Caco-2 (cell line): ENCODE results near the gene SETDB1. TPM values are rescaled to one million over a fixed set of nuclear protein-coding genes. Genes with fewer than 3 reads are reported as not detected.

Experiments
- BruUV-seq: library from RNA; stranded (reverse); fragments of 400-500 nt; replicated peaks from 2 replicates; lab custom pipeline; 2021; lab: Mats Ljungman, UMichigan
- CTCF ChIA-PET: fragments of 300-600 bp; sonication (Branson Sonifier 250); formaldehyde crosslinking; loops from one replicate; lab custom pipeline; 2022; ENCODE audit warnings: antibody characterized with exemption; lab: Charles Lee
- POLR2A ChIA-PET: fragments of 300-600 bp; sonication (Branson Sonifier 250); formaldehyde crosslinking; loops from one replicate; lab custom pipeline; 2022; ENCODE audit warnings: antibody characterized with exemption; lab: Charles Lee
- DNase-seq, 2 experiments: peaks; one replicate each; pipeline versions ENCODE4 v3.0.0 to v3.0.0-alpha.2; 2020 to 2022
- H3K27me3 ChIP-seq: replicated peaks from 2 replicates; pipeline ENCODE4 v1.6.0; 2011; ENCODE audit warnings: low read length; ENCODE audit not compliant: control insufficient read depth, insufficient read depth
- H3K36me3 ChIP-seq: 2 replicates; pipeline ENCODE4 v1.5.1; 2011; ENCODE audit warnings: low read length; ENCODE audit not compliant: control insufficient read depth, insufficient read depth
- H3K4me1 ChIP-seq: fragments of 250-450 bp; sonication (Bioruptor Pico); 2 replicates; pipeline ENCODE4 v1.5.1; 2020; ENCODE audit warnings: mild to moderate bottlenecking
- H3K4me3 ChIP-seq: 2 replicates; pipeline ENCODE4 v1.5.1; 2011; ENCODE audit warnings: low read depth, mild to moderate bottlenecking, control low read depth, low read length
- H3K9me3 ChIP-seq: fragments of 250-450 bp; sonication (Bioruptor Pico); 2 replicates; pipeline ENCODE4 v1.5.1; 2020; ENCODE audit warnings: mild to moderate bottlenecking, moderate library complexity
- H3K27ac Mint-ChIP-seq: one replicate; pipeline ENCODE4 v1.8.0; 2022; ENCODE audit warnings: mixed read lengths; ENCODE audit not compliant: unreplicated experiment
- H3K27me3 Mint-ChIP-seq: one replicate; pipeline ENCODE4 v1.8.0; 2022; ENCODE audit warnings: mixed read lengths; ENCODE audit not compliant: insufficient read depth, unreplicated experiment
- H3K36me3 Mint-ChIP-seq: one replicate; pipeline ENCODE4 v1.8.0; 2022; ENCODE audit warnings: mild to moderate bottlenecking, mixed read lengths; ENCODE audit not compliant: insufficient read depth, unreplicated experiment
- H3K4me1 Mint-ChIP-seq: one replicate; pipeline ENCODE4 v1.8.0; 2022; ENCODE audit warnings: low read depth, mixed read lengths; ENCODE audit not compliant: unreplicated experiment
- H3K4me3 Mint-ChIP-seq: one replicate; pipeline ENCODE4 v1.8.0; 2022; ENCODE audit warnings: mild to moderate bottlenecking, moderate library complexity, mixed read lengths; ENCODE audit not compliant: unreplicated experiment
- H3K9me3 Mint-ChIP-seq: one replicate; pipeline ENCODE4 v1.8.0; 2022; ENCODE audit warnings: mixed read lengths; ENCODE audit not compliant: unreplicated experiment
- intact Hi-C: fragments of 100-400 bp; cut with micrococcal nuclease; formaldehyde crosslinking; loops from one replicate; pipeline ENCODE4 v1.10.0; 2022; ENCODE audit not compliant: unreplicated experiment
- total RNA-seq: library from RNA; stranded (reverse); gene quantifications from 2 replicates; pipeline ENCODE4 v1.2.3, GENCODE V29; 2022
- TF ChIP-seq, protein P1 (sequence below), 2 experiments: fragments of 200-600 bp in 1 of 2; IDR thresholded peaks; 1 replicate in 1 of 2; 2 replicates in 1 of 2; pipeline versions ENCODE4 v1.5.1 to v1.8.0; 2011 to 2022; ENCODE audit warnings: antibody characterized with exemption in 1 of 2, control low read depth in 1 of 2, inconsistent platforms in 1 of 2, low read depth in 1 of 2, low read length in 1 of 2, mild to moderate bottlenecking in 1 of 2, moderate library complexity in 1 of 2; ENCODE audit not compliant: insufficient read depth in 1 of 2, severe bottlenecking in 1 of 2, unreplicated experiment in 1 of 2

The SETDB1 gene
- total RNA-seq, 1 experiment from 2014 or later: 45.0 TPM

DNA sequence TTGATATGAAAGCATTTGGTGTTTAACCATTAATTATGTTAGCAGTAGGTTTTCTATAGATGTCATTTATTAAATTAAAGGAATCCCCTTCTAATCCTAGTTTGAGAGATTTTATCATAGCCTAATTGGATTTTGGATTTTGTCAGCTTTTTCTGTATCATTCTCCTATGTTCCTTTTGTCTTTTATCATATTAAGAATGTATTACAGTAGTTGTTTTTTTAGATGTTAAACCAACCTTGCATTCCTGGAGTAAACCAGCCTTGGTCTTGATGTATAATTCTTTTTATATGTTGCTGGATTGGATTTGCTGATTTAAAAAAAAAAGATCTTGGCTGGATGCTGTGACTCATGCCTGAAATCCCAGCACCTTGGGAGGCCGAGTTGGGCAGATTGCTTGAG, 5.6 kb downstream of the SETDB1 start:
- peaks cover 10% of the 10 kb centered on the region for H3K4me1 ChIP-seq
- no peak overlapping the region for H3K27ac Mint-ChIP-seq
- no peak for DNase-seq
- H3K4me3 ChIP-seq: no peak overlapping the region
- H3K36me3 Mint-ChIP-seq: peaks cover 72% of the 10 kb centered on the region
- TF ChIP-seq, protein P1, sequence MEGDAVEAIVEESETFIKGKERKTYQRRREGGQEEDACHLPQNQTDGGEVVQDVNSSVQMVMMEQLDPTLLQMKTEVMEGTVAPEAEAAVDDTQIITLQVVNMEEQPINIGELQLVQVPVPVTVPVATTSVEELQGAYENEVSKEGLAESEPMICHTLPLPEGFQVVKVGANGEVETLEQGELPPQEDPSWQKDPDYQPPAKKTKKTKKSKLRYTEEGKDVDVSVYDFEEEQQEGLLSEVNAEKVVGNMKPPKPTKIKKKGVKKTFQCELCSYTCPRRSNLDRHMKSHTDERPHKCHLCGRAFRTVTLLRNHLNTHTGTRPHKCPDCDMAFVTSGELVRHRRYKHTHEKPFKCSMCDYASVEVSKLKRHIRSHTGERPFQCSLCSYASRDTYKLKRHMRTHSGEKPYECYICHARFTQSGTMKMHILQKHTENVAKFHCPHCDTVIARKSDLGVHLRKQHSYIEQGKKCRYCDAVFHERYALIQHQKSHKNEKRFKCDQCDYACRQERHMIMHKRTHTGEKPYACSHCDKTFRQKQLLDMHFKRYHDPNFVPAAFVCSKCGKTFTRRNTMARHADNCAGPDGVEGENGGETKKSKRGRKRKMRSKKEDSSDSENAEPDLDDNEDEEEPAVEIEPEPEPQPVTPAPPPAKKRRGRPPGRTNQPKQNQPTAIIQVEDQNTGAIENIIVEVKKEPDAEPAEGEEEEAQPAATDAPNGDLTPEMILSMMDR (IDR thresholded peaks at IDR 0.05; ENCODE audit: insufficient read depth in 1 of 2, low read depth in 1 of 2, low read length in 1 of 2, severe bottlenecking in 1 of 2, unreplicated experiment in 1 of 2): no peak
- H3K9me3 Mint-ChIP-seq: peaks cover 10% of the 10 kb centered on the region
- BruUV-seq: no TSS peak
- H3K4me3 Mint-ChIP-seq: no peak overlapping the region
- H3K4me1 Mint-ChIP-seq: peaks cover 6% of the 10 kb centered on the region
- H3K36me3 ChIP-seq: peaks cover 2% of the 10 kb centered on the region
- no peaks in the 10 kb centered on the region for H3K27me3 Mint-ChIP-seq
- intact Hi-C loops: no loop called here
- ChIA-PET POLR2A (no interaction called here), CTCF (no interaction called here)
- H3K9me3 ChIP-seq: peaks cover 6% of the 10 kb centered on the region; the same call in 1 of the 2 replicates
- no peaks in the 10 kb centered on the region for H3K27me3 ChIP-seq

DNA sequence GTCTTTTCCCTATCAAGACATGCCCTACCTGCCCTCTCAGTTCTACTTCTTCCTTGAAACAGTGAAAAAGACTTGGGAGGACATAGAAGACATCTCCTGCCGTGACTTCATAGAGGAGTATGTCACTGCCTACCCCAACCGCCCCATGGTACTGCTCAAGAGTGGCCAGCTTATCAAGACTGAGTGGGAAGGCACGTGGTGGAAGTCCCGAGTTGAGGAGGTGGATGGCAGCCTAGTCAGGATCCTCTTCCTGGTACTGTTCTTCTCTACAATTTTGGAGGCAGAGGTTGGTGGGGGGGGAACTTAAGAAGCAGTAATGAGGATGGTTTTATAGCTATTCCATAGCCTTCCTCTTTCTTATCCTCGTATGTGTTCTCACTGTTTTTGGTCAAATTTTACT, 18.7 kb downstream of the SETDB1 start:
- Histone ChIP-seq H3K27me3 (no peaks in the 10 kb centered on the region), H3K36me3 (peaks cover 3% of the 10 kb centered on the region; the same call in 1 of the 2 replicates), H3K4me3 (no peak overlapping the region), H3K9me3 (no peaks in the 10 kb centered on the region), H3K4me1 (no peaks in the 10 kb centered on the region)
- no peak overlapping the region for H3K27ac Mint-ChIP-seq
- H3K4me1 Mint-ChIP-seq: no peaks in the 10 kb centered on the region
- no peaks in the 10 kb centered on the region for H3K27me3 Mint-ChIP-seq
- ChIA-PET POLR2A (no interaction called here), CTCF (no interaction called here)
- intact Hi-C loops: no loop called here
- no TSS peak for BruUV-seq
- peaks cover 76% of the 10 kb centered on the region for H3K36me3 Mint-ChIP-seq
- no peak overlapping the region for H3K4me3 Mint-ChIP-seq
- DNase-seq: no peak
- TF ChIP-seq, protein P1 (IDR thresholded peaks at IDR 0.05; ENCODE audit: insufficient read depth in 1 of 2, low read depth in 1 of 2, low read length in 1 of 2, severe bottlenecking in 1 of 2, unreplicated experiment in 1 of 2): no peak
- H3K9me3 Mint-ChIP-seq: no peaks in the 10 kb centered on the region

DNA sequence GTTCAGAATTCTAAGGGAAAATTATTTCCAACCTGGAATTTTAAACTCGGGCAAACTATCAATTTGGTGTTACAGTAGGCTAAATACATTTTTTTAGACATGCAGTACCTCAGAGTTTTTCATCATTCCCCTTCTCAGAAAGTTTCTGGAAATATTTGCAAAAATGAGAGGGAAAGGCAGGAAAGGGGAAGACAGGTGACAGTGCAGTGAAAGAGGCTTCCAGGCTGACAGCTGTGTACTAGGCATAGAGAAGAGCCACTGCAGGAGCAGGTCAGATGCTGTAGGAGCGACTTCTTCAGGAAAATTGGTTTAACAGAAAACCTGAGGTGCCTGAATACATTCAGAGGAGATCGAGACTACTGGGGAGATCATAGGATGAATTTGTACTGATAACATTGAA, 28.5 kb downstream of the SETDB1 start:
- H3K4me3 ChIP-seq: no peak overlapping the region
- H3K36me3 ChIP-seq: peaks cover 2% of the 10 kb centered on the region; the same call in 1 of the 2 replicates
- BruUV-seq: no TSS peak
- H3K27ac Mint-ChIP-seq: no peak overlapping the region
- peaks cover 7% of the 10 kb centered on the region for H3K4me1 Mint-ChIP-seq
- H3K4me1 ChIP-seq: no peaks in the 10 kb centered on the region
- no peak overlapping the region for H3K4me3 Mint-ChIP-seq
- H3K36me3 Mint-ChIP-seq: peaks cover 84% of the 10 kb centered on the region
- no peaks in the 10 kb centered on the region for H3K9me3 ChIP-seq
- TF ChIP-seq, protein P1 (IDR thresholded peaks at IDR 0.05; ENCODE audit: insufficient read depth in 1 of 2, low read depth in 1 of 2, low read length in 1 of 2, severe bottlenecking in 1 of 2, unreplicated experiment in 1 of 2): no peak
- DNase-seq: no peak
- ChIA-PET POLR2A (interaction anchor here (1.6 kb wide), 1 partner anchor 11 kb away, joined by 3 read pairs; no protein-coding TSS in a partner anchor), CTCF (no interaction called here)
- H3K9me3 Mint-ChIP-seq: no peaks in the 10 kb centered on the region
- H3K27me3 ChIP-seq: no peaks in the 10 kb centered on the region
- intact Hi-C loops: no loop called here
- H3K27me3 Mint-ChIP-seq: no peaks in the 10 kb centered on the region
